Endothelial cell of umbilical vein (primary cell): ENCODE results near the gene SQOR.

ENCODE experiments used
- CTCF ChIP-seq, 2 donors: IDR thresholded peaks; 1 replicate in 1 of 2; 2 replicates in 1 of 2; pipeline ENCODE4 v1.5.1; 2011; ENCODE audit warnings: low read length in 2 of 2, mild to moderate bottlenecking in 2 of 2, moderate library complexity in 2 of 2, control low read depth in 1 of 2, inconsistent platforms in 1 of 2, low read depth in 1 of 2; ENCODE audit not compliant: insufficient read depth in 1 of 2; ENCODE audit errors: extremely low read depth in 1 of 2
- JUN ChIP-seq: IDR thresholded peaks from 2 replicates; pipeline ENCODE4 v1.6.1; 2011; ENCODE audit warnings: borderline replicate concordance, low read depth; ENCODE audit not compliant: insufficient read length, insufficient read depth
- POLR2A ChIP-seq: IDR thresholded peaks from 2 replicates; pipeline ENCODE4 v1.6.1; 2012; ENCODE audit warnings: low read depth, mild to moderate bottlenecking, control low read depth, low read length
- POLR2AphosphoS5 ChIP-seq: IDR thresholded peaks from 2 replicates; pipeline ENCODE4 v1.6.1; 2012; ENCODE audit warnings: low read depth, mild to moderate bottlenecking, control low read depth, low read length, moderate library complexity; ENCODE audit not compliant: insufficient read depth

GRCh38 chr15:45729141-45729540, 94.3 kb downstream of the SQOR start:
- TF ChIP-seq CTCF (IDR thresholded peaks at IDR 0.05; ENCODE audit: extremely low read depth in 1 of 2, insufficient read depth in 1 of 2, low read depth in 1 of 2, low read length in 2 of 2) (no peak), POLR2AphosphoS5 (no peak), JUN (no peak), POLR2A (no peak)
